Ovary (tissue), 9 donors: Measurements from ENCODE around the gene SBF2. TPM values are rescaled to one million over a fixed set of nuclear protein-coding genes. Genes with fewer than 3 reads are reported as not detected.

Source experiments
- DNase-seq, 5 donors: peaks; one replicate each; pipeline ENCODE4 v3.0.0-alpha.2; 2019 to 2020
- H3K27ac ChIP-seq, 2 donors: fragments of 200-600 bp; one replicate each; pipeline versions ENCODE4 v1.5.1 to v1.8.0; 2019 to 2022
- H3K27me3 ChIP-seq: fragments of 200-600 bp; one replicate; pipeline ENCODE4 v1.8.0; 2022
- H3K36me3 ChIP-seq: fragments of 200-600 bp; sonication (generic); one replicate; pipeline ENCODE4 v1.5.1; 2019
- H3K4me1 ChIP-seq: one replicate; pipeline ENCODE4 v1.8.1; 2013; ENCODE audit warnings: mild to moderate bottlenecking, moderate library complexity; ENCODE audit not compliant: insufficient read depth
- H3K4me3 ChIP-seq: fragments of 200-600 bp; sonication (generic); one replicate; pipeline ENCODE4 v1.5.1; 2017
- H3K9me3 ChIP-seq, 2 donors: fragments of 200-600 bp in 1 of 2; sonication (generic) in 1 of 2; one replicate each; pipeline versions ENCODE4 v1.5.1 to v1.8.1; 2013 to 2019; ENCODE audit warnings: mild to moderate bottlenecking in 1 of 2, moderate library complexity in 1 of 2
- EP300 ChIP-seq: sonication (generic); formaldehyde crosslinking; IDR thresholded peaks from one replicate; pipeline ENCODE4 v1.6.1; 2017; ENCODE audit warnings: antibody characterized with exemption
- POLR2A ChIP-seq: fragments of 450-650 bp; IDR thresholded peaks from one replicate; pipeline ENCODE4 v1.6.1; 2017; ENCODE audit warnings: antibody characterized with exemption, mild to moderate bottlenecking, moderate library complexity
- WGBS, 3 donors: extraction: QIAGEN DNeasy Blood & Tissue Kit in 1 of 3; methylation state at CpG; one replicate each; pipeline versions ENCODE4 v1.1.5 to v1.1.7; 2013 to 2017; 5-methylcytosine and 5-hydroxymethylcytosine counted together
- intact Hi-C, 4 donors: fragments of 100-400 bp; cut with DNase I; formaldehyde crosslinking; loops; one replicate each; pipeline versions ENCODE4 v1.11.0 to v1.15.1; 2022 to 2023
- polyA plus RNA-seq, 2 donors: library from polyadenylated mRNA; stranded (reverse); fragments of 200-250 nt in 1 of 2; fragments of 350-450 nt in 1 of 2; fragmentation: Illumina TruSeq in 1 of 2; extraction: RNeasy Lipid Tissue Mini Kit (QIAGEN cat#74804) in 1 of 2; gene quantifications; one replicate each; pipeline ENCODE4 v1.2.3, GENCODE V29; 2013 to 2014
- total RNA-seq, 7 donors: library from RNA; depleted of rRNA in 2 of 7; stranded (reverse); fragments of >200 nt in 2 of 7; fragmentation: NEBNext Ultra II Directional in 3 of 7; extraction: Animal tissue kit (Norgen Biotek cat#: 25700) in 3 of 7; gene quantifications; one replicate each; pipeline versions ENCODE4 v1.1.0 to v1.2.4, GENCODE V29; 2016 to 2023
- TF ChIP-seq, protein P1 (sequence below), 3 donors: fragments of 450-650 bp in 2 of 3; fragments of 200-600 bp in 1 of 3; IDR thresholded peaks; one replicate each; pipeline versions ENCODE4 v1.5.1 to v1.8.0; 2016 to 2022; ENCODE audit warnings: antibody characterized with exemption in 3 of 3, mild to moderate bottlenecking in 1 of 3
- donor health status: DM: no; HTN: no; CAD: no; lungs with moderate emphysema.
- donor health status: DM: no; HTN: no; CAD: no.
- donor health status: Bipolar disorder and iron deficiency.
- donor health status: DM: yes; HTN: yes; CAD: no.
- donor health status: DM: no; HTN: no; CAD: no.
- donor health status: DM: yes; HTN: yes; CAD: no.

Gene SBF2
- total and polyA plus RNA-seq, 9 donors = 27.4 to 77.5 (median 50.8) TPM

DNA sequence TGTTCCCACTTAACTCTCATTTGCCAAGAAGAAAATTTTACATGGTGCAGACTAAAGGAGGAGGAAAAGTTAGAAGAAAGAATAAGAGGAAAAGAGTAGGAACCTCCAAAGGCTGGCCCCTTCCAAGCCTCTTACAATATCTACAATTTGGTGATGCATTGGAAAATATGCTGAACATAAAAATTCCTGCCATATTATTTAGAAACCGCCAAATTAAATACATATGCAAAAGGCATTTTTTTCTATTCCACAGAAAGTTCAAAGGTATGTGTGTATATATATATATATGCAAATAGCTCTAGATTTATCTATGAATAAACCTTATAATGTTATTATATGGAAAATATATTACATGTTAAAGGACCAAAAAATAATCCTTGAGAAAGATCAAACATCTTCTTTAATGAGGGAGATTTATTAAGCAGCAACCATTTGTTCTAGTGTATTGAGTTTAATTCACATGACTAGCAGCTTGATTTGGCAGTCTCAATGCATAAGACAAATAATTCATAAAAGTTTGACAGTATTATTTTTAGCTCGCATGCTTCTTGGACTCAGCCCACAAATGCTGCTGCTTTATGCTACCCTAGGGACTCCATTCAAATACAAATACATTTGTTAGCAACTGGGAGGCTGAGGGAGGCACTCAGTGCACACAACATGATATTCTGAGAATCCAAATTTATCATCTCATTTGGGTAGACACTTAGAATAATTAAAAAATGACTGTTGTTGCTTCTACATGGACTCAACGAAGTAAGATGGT, 184.9 kb downstream of the SBF2 start:
- no peaks in the 10 kb centered on the region for H3K27me3 ChIP-seq
- DNase-seq = peak in 4 of 5 donors; percentile 15 to 33 (median 28)
- no peak overlapping the region for H3K27ac ChIP-seq
- intact Hi-C loops = no loop called here
- TF ChIP-seq, protein P1, sequence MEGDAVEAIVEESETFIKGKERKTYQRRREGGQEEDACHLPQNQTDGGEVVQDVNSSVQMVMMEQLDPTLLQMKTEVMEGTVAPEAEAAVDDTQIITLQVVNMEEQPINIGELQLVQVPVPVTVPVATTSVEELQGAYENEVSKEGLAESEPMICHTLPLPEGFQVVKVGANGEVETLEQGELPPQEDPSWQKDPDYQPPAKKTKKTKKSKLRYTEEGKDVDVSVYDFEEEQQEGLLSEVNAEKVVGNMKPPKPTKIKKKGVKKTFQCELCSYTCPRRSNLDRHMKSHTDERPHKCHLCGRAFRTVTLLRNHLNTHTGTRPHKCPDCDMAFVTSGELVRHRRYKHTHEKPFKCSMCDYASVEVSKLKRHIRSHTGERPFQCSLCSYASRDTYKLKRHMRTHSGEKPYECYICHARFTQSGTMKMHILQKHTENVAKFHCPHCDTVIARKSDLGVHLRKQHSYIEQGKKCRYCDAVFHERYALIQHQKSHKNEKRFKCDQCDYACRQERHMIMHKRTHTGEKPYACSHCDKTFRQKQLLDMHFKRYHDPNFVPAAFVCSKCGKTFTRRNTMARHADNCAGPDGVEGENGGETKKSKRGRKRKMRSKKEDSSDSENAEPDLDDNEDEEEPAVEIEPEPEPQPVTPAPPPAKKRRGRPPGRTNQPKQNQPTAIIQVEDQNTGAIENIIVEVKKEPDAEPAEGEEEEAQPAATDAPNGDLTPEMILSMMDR (IDR thresholded peaks at IDR 0.05) = no peak
- TF ChIP-seq EP300 = no peak
- TF ChIP-seq POLR2A = no peak
- H3K4me1 ChIP-seq = no peaks in the 10 kb centered on the region
- no peaks in the 10 kb centered on the region for H3K36me3 ChIP-seq
- WGBS, 3 donors = 13 to 16% (median 14%) methylated on average over 3 of the region's 3 CpGs
- no peaks in the 10 kb centered on the region for H3K9me3 ChIP-seq
- no peak overlapping the region for H3K4me3 ChIP-seq

DNA sequence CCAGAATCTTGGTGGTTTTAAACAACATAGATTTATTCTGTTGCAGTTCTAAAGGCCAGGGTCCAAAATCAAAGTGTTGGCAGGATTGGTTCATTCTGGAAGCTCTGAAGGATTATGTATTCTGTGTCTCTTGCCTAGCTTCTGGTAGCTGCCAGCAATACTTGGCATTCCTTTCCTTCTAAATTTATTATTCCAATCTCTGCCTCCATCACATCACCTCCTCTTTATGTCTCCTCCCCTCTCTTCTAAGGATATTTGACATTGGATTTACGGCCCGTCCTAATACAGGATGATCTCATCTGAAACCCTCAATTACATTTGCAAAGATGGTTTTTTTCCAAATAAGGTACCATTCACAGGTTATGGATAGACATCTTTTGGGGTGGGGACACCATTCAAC, 186.5 kb downstream of the SBF2 start:
- no peak overlapping the region for H3K4me3 ChIP-seq
- no peaks in the 10 kb centered on the region for H3K9me3 ChIP-seq
- 89 to 93% (median 91%) methylated on average over 2 of the region's 2 CpGs for WGBS, 3 donors
- intact Hi-C loops = no loop called here
- H3K27ac ChIP-seq = no peak overlapping the region
- H3K4me1 ChIP-seq = peaks cover 2% of the 10 kb centered on the region
- no peak for DNase-seq
- no peak for TF ChIP-seq POLR2A
- TF ChIP-seq, protein P1 (IDR thresholded peaks at IDR 0.05) = no peak
- no peak for TF ChIP-seq EP300
- no peaks in the 10 kb centered on the region for H3K27me3 ChIP-seq
- H3K36me3 ChIP-seq = no peaks in the 10 kb centered on the region

DNA sequence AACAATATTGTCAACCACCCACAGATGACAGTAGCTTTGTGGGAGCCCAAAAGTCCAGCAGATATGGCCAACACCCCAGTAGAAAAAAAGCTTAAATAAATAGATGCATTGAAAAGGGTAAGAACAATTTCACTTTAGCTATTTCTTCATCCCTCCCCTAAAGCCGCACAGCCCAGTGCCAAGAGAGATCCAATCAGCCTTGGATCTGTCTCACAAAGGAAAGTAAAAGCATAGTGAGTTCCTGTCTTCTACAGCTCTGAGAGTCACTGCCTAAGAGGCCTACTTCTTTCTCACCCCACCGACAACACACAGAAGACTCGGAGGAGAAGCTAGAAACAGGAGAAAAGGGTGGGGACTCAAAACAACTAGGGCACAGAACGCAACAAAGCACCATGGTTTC, 196.4 kb downstream of the SBF2 start:
- Histone ChIP-seq H3K9me3 (no peaks in the 10 kb centered on the region), H3K36me3 (no peaks in the 10 kb centered on the region), H3K4me3 (no peak overlapping the region), H3K27me3 (no peaks in the 10 kb centered on the region), H3K4me1 (peaks cover 1% of the 10 kb centered on the region), H3K27ac (no peak overlapping the region)
- no peak for DNase-seq
- TF ChIP-seq, protein P1 (IDR thresholded peaks at IDR 0.05) = no peak
- TF ChIP-seq POLR2A (no peak), EP300 (no peak)
- 93 to 97% (median 96%) methylated on average over 4 of the region's 4 CpGs for WGBS, 3 donors
- intact Hi-C loops = no loop called here

DNA sequence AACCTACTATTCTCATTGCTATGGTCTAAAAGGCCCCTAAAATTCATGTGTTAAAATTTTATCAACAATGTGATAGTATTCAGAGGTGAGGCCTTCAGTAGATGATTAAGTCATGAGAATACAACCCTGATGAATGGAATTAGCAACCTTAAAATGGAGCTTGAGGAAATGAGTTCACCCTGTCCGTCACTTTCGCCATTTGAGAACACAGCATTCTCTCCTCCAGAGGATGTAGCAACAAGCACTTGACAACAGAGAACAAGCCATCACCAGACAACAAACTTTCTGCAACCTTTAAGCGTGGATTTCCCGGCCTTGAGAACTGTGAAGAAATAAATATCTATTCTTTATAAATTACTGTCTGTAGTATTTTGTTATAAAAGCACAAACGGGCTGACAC, 197.0 kb downstream of the SBF2 start:
- intact Hi-C loops = no loop called here
- Histone ChIP-seq H3K4me1 (peaks cover 1% of the 10 kb centered on the region), H3K36me3 (no peaks in the 10 kb centered on the region), H3K9me3 (no peaks in the 10 kb centered on the region), H3K27ac (no peak overlapping the region), H3K27me3 (no peaks in the 10 kb centered on the region), H3K4me3 (no peak overlapping the region)
- DNase-seq = no peak
- TF ChIP-seq, protein P1 (IDR thresholded peaks at IDR 0.05) = no peak
- TF ChIP-seq EP300 (no peak), POLR2A (no peak)
- 84 to 90% (median 88%) methylated on average over 5 of the region's 5 CpGs for WGBS, 3 donors
